ENCODE measurements around the gene IL11RA. TPM values are rescaled to one million over a fixed set of nuclear protein-coding genes. Genes with fewer than 3 reads are reported as not detected.

Gene IL11RA
- total and polyA plus RNA-seq, 9 of the 15 experiments (the other 6 are each of a cell fraction or from before 2014, with no cell fraction given): 0.11 to 5.8 (median 2.8) TPM

GRCh38 chr9:34689512-34689911 lies 37.5 kb downstream of the IL11RA start:
- no peaks in the 10 kb centered on the region for H3K27me3 ChIP-seq (ENCODE audit: control insufficient read depth in 2 of 2, insufficient read depth in 2 of 2, low read length in 2 of 2)
- no peak overlapping the region for H2AFZ ChIP-seq (ENCODE audit: low read depth, low read length)
- POLR2A ChIA-PET: no interaction called here
- BruUV-seq (replicated peaks): no TSS peak
- H3K27ac ChIP-seq (ENCODE audit: extremely low read depth, low read depth, low read length): no peak overlapping the region
- H3K9me1 ChIP-seq (ENCODE audit: control insufficient read depth, insufficient read depth, low read length): no peaks in the 10 kb centered on the region
- no peak overlapping the region for H3K9ac ChIP-seq (ENCODE audit: insufficient read depth in 1 of 2, low read depth in 2 of 2, low read length in 2 of 2)
- 5% methylated on average over 8 of the region's 8 CpGs for WGBS (ENCODE audit: insufficient coverage, low coverage, missing lambda C conversion rate)
- no peak for DNase-seq (ENCODE audit: extremely low read depth in 1 of 4, low spot score in 3 of 4)
- H3K4me2 ChIP-seq (ENCODE audit: insufficient read depth, low read length): no peak overlapping the region
- ATAC-seq: no peak
- no peaks in the 10 kb centered on the region for H3K9me3 ChIP-seq (replicated peaks; ENCODE audit: control insufficient read depth, insufficient read depth, low read depth, low read length)
- CTCF ChIA-PET (ENCODE audit: low intra/inter-chr PET ratio): no interaction called here
- FAIRE-seq: no peak
- no peaks in the 10 kb centered on the region for H3K36me3 ChIP-seq (ENCODE audit: control insufficient read depth, insufficient read depth, low read length)
- in situ Hi-C loops (cut with MboI) (no loop called here), intact Hi-C loops (cut with micrococcal nuclease) (no loop called here)
- TF ChIP-seq DDX20 (tag; IDR thresholded peaks at IDR 0.05; ENCODE audit: low read depth) (no peak), BHLHE40 (IDR thresholded peaks at IDR 0.05; ENCODE audit: low read length) (no peak), NR2F6 (CRISPR knock-in tag; IDR thresholded peaks at IDR 0.05) (no peak), SUPT5H (IDR thresholded peaks at IDR 0.05) (no peak), SNAPC5 (CRISPR knock-in tag; IDR thresholded peaks at IDR 0.05) (no peak), ZNF121 (CRISPR knock-in tag; conservative IDR thresholded peaks at IDR 0.05) (no peak), ZBTB11 (CRISPR knock-in tag; IDR thresholded peaks at IDR 0.05) (no peak), MAFF (IDR thresholded peaks at IDR 0.05; ENCODE audit: low read length) (no peak)
- TF ChIP-seq, protein P1, sequence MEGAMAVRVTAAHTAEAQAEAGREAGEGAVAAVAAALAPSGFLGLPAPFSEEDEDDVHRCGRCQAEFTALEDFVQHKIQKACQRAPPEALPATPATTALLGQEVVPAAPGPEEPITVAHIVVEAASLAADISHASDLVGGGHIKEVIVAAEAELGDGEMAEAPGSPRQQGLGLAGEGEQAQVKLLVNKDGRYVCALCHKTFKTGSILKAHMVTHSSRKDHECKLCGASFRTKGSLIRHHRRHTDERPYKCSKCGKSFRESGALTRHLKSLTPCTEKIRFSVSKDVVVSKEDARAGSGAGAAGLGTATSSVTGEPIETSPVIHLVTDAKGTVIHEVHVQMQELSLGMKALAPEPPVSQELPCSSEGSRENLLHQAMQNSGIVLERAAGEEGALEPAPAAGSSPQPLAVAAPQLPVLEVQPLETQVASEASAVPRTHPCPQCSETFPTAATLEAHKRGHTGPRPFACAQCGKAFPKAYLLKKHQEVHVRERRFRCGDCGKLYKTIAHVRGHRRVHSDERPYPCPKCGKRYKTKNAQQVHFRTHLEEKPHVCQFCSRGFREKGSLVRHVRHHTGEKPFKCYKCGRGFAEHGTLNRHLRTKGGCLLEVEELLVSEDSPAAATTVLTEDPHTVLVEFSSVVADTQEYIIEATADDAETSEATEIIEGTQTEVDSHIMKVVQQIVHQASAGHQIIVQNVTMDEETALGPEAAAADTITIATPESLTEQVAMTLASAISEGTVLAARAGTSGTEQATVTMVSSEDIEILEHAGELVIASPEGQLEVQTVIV (CRISPR knock-in tag; IDR thresholded peaks at IDR 0.05; ENCODE audit: borderline replicate concordance): no peak
- peaks cover 3% of the 10 kb centered on the region; the same call in 1 of the 2 replicates for H4K20me1 ChIP-seq (replicated peaks; ENCODE audit: control insufficient read depth, insufficient read depth, low read length)
- no peak overlapping the region for H3K4me3 ChIP-seq
- H3K79me2 ChIP-seq (ENCODE audit: control insufficient read depth, insufficient read depth, low read length): no peaks in the 10 kb centered on the region
- H3K4me1 ChIP-seq (replicated peaks in 1 of 2; ENCODE audit: control insufficient read depth in 2 of 2, insufficient read depth in 2 of 2, low read length in 2 of 2): no peaks in the 10 kb centered on the region
